Transverse colon (tissue), 3 donors: Measurements from ENCODE around the gene DNAJC18.

Experiments
- EP300 ChIP-seq: sonication (generic); formaldehyde crosslinking; IDR thresholded peaks from one replicate; pipeline ENCODE4 v1.6.1; 2017; ENCODE audit warnings: antibody characterized with exemption, low read depth
- POLR2A ChIP-seq: fragments of 450-650 bp; IDR thresholded peaks from one replicate; pipeline ENCODE4 v1.6.1; 2016; ENCODE audit warnings: antibody characterized with exemption, mild to moderate bottlenecking, moderate library complexity
- TF ChIP-seq, protein P1 (sequence below), 5 experiments: fragments of 200-600 bp in 3 of 5; fragments of 450-650 bp in 2 of 5; sonication (generic) in 3 of 5; IDR thresholded peaks; 1 replicate in 2 of 5; 2 replicates in 3 of 5; pipeline ENCODE4 v1.5.1; 2016 to 2017; ENCODE audit warnings: antibody characterized with exemption in 5 of 5, inconsistent platforms in 3 of 5, mild to moderate bottlenecking in 2 of 5, moderate library complexity in 1 of 5

DNA sequence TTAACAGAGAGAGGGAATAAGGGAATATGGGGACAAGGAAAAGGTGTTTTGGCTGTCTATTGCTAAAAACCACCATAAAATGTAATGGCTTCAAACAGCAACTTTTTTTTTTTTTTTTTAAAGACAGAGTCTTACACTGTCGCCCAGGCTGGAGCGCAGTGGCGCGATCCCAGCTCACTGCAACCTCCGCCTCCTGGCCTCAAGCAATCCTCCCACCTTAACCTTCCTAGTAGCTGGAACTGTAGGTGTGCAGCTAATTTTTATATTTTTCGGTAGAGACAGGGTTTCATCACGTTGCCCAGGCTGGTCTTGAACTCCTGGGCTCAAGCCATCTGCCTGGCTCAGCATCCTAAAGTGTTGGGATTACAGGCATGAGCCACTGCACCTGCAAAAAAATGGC lies 31.1 kb downstream of the DNAJC18 start:
- TF ChIP-seq, protein P1, sequence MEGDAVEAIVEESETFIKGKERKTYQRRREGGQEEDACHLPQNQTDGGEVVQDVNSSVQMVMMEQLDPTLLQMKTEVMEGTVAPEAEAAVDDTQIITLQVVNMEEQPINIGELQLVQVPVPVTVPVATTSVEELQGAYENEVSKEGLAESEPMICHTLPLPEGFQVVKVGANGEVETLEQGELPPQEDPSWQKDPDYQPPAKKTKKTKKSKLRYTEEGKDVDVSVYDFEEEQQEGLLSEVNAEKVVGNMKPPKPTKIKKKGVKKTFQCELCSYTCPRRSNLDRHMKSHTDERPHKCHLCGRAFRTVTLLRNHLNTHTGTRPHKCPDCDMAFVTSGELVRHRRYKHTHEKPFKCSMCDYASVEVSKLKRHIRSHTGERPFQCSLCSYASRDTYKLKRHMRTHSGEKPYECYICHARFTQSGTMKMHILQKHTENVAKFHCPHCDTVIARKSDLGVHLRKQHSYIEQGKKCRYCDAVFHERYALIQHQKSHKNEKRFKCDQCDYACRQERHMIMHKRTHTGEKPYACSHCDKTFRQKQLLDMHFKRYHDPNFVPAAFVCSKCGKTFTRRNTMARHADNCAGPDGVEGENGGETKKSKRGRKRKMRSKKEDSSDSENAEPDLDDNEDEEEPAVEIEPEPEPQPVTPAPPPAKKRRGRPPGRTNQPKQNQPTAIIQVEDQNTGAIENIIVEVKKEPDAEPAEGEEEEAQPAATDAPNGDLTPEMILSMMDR (IDR thresholded peaks at IDR 0.05) = no peak
- TF ChIP-seq POLR2A (no peak), EP300 (no peak)
